CD4-positive, alpha-beta T cell treated with Interleukin-17A for 4 hours (primary cell): Measurements from ENCODE around the gene MID2.

Experiments used
- DNase-seq: peaks from one replicate; pipeline ENCODE4 v3.0.0-alpha.2; 2020; ENCODE audit warnings: mixed read lengths

The MID2 gene

GRCh38 chrX:107968623-107969022 lies 143.0 kb downstream of the MID2 start:
- DNase-seq = no peak

DNA sequence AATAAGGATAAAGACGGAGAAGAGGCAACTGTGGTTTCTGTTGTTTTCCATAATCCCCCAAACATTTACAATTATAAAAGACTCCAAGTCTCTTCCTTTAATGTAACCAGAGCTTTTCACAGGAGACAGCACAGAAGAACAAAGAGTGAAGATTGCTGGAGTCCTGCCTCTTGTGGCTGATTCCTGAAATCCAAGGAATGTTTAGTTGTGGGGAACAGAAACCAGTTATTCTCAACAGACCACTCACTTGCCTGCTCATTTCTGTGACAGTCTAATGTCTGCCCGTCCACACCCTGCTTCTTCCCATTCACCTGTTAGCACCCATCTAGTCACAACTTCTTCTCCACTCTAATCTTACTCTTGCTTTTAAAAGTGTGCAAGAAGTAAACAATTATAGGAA lies 144.4 kb downstream of the MID2 start:
- no peak for DNase-seq

DNA sequence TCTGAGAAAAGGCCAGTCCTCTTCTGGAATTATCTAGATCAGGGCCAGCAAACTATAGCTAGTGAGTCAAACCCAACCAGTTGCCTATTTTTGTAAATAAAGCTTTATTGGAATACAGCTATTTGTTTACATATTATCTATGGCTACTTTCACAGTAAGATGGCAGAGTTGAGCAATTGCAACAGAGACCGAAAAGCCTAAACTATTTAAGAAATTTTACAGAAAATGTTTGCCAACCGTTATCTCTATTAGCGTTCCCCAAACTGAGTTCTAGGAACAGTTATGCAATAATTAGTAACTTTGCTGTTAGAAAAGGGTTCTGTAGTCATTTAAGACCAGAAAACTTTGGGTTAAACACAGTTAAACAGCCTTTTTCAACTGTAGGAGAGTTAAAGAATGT lies 146.0 kb downstream of the MID2 start:
- DNase-seq = no peak
